HEK293 (cell line): Measurements from ENCODE around the gene ATF6B.

ENCODE experiments used
- CTCF ChIA-PET: fragments of 350-600 bp; formaldehyde crosslinking; extraction: SDS; loops from one replicate; lab custom pipeline; 2021; ENCODE audit warnings: antibody characterized with exemption; lab: Yijun Ruan, JAX
- POLR2A ChIA-PET: fragments of 300-600 bp; formaldehyde crosslinking; extraction: SDS; loops from one replicate; lab custom pipeline; 2020; ENCODE audit warnings: antibody characterized with exemption, inconsistent platforms; lab: Yijun Ruan, JAX
- H3K27ac ChIP-seq: fragments of 200-500 bp; sonication (Bioruptor generic); 2 replicates; pipeline ENCODE4 v1.5.1; 2014; ENCODE audit warnings: low read depth, low read length, control low read depth, inconsistent platforms; ENCODE audit errors: extremely low read depth
- H3K36me3 ChIP-seq, 2 experiments: fragments of 200-500 bp in 1 of 2; sonication (Bioruptor generic) in 1 of 2; 1 replicate in 1 of 2; 2 replicates in 1 of 2; pipeline ENCODE4 v1.5.1; 2014 to 2017; ENCODE audit warnings: inconsistent platforms in 2 of 2, low read length in 2 of 2; ENCODE audit not compliant: control insufficient read depth in 2 of 2, insufficient read depth in 1 of 2
- H3K4me1 ChIP-seq: fragments of 200-500 bp; sonication (Bioruptor generic); 2 replicates; pipeline ENCODE4 v1.5.1; 2014; ENCODE audit warnings: mild to moderate bottlenecking, low read length, inconsistent platforms; ENCODE audit not compliant: control insufficient read depth, insufficient read depth
- H3K4me3 ChIP-seq: 2 replicates; pipeline ENCODE4 v1.5.1; 2011; ENCODE audit warnings: low read depth, mild to moderate bottlenecking, control low read depth, low read length, moderate library complexity
- H3K9me3 ChIP-seq: fragments of 200-500 bp; sonication (Bioruptor generic); 2 replicates; pipeline ENCODE4 v1.5.1; 2014; ENCODE audit warnings: low read depth, low read length, inconsistent platforms; ENCODE audit not compliant: control insufficient read depth, insufficient read depth
- EGR2 ChIP-seq: fragments of 450-650 bp; formaldehyde crosslinking; IDR thresholded peaks from 2 replicates; pipeline ENCODE4 v1.5.1; 2016; ENCODE audit warnings: low read depth, missing biosample characterization, missing genetic modification characterization
- PRDM1 ChIP-seq: fragments of 450-650 bp; formaldehyde crosslinking; IDR thresholded peaks from 2 replicates; pipeline ENCODE4; 2016; ENCODE audit warnings: missing biosample characterization, missing genetic modification characterization
- ZBTB17 ChIP-seq: fragments of 450-650 bp; formaldehyde crosslinking; IDR thresholded peaks from 2 replicates; pipeline ENCODE4 v1.5.1; 2016; ENCODE audit warnings: missing biosample characterization, missing genetic modification characterization
- ZBTB20 ChIP-seq: fragments of 450-650 bp; formaldehyde crosslinking; IDR thresholded peaks from 2 replicates; pipeline ENCODE4 v1.5.1; 2016; ENCODE audit warnings: missing biosample characterization, missing genetic modification characterization
- ZFHX2 ChIP-seq: fragments of 450-650 bp; formaldehyde crosslinking; conservative IDR thresholded peaks from 2 replicates; pipeline ENCODE4 v1.5.1; 2016; ENCODE audit warnings: missing biosample characterization, missing genetic modification characterization
- ZIC2 ChIP-seq: fragments of 450-650 bp; formaldehyde crosslinking; IDR thresholded peaks from 2 replicates; pipeline ENCODE4 v1.5.1; 2016; ENCODE audit warnings: missing biosample characterization, missing genetic modification characterization
- ZNF140 ChIP-seq: fragments of 450-650 bp; formaldehyde crosslinking; IDR thresholded peaks from 2 replicates; pipeline ENCODE4 v1.5.1; 2016; ENCODE audit warnings: missing biosample characterization, missing genetic modification characterization
- ZNF366 ChIP-seq: fragments of 450-650 bp; formaldehyde crosslinking; conservative IDR thresholded peaks from 2 replicates; pipeline ENCODE4 v1.5.1; 2016; ENCODE audit warnings: missing biosample characterization, missing genetic modification characterization
- ZNF610 ChIP-seq: fragments of 450-650 bp; formaldehyde crosslinking; IDR thresholded peaks from 2 replicates; pipeline ENCODE4 v1.5.1; 2016; ENCODE audit warnings: missing biosample characterization, missing genetic modification characterization, borderline replicate concordance
- TF ChIP-seq, protein P1 (sequence below): fragments of 450-650 bp; IDR thresholded peaks from 2 replicates; pipeline ENCODE4 v1.5.1; 2018; ENCODE audit warnings: missing biosample characterization, mild to moderate bottlenecking, missing genetic modification characterization

The ATF6B gene

GRCh38 chr6:32112431-32112980 is 15.5 kb downstream of the ATF6B start:
- TF ChIP-seq PRDM1 (tag by site-specific recombination): 0 out of 2 replicates have a peak, but pooled peaks have one; percentile 6
- 0 out of 2 replicates have a peak, but pooled peaks have one; percentile 6 for TF ChIP-seq ZFHX2 (tag by site-specific recombination)
- TF ChIP-seq EGR2 (tag by site-specific recombination): peak; percentile 44; the same call in 1 of the 2 replicates
- TF ChIP-seq, protein P1, sequence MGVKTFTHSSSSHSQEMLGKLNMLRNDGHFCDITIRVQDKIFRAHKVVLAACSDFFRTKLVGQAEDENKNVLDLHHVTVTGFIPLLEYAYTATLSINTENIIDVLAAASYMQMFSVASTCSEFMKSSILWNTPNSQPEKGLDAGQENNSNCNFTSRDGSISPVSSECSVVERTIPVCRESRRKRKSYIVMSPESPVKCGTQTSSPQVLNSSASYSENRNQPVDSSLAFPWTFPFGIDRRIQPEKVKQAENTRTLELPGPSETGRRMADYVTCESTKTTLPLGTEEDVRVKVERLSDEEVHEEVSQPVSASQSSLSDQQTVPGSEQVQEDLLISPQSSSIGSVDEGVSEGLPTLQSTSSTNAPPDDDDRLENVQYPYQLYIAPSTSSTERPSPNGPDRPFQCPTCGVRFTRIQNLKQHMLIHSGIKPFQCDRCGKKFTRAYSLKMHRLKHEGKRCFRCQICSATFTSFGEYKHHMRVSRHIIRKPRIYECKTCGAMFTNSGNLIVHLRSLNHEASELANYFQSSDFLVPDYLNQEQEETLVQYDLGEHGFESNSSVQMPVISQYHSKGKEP: no peak
- Histone ChIP-seq H3K27ac (no peak overlapping the region), H3K4me3 (no peak overlapping the region), H3K4me1 (peaks cover 9% of the 10 kb centered on the region; the same call in 1 of the 2 replicates), H3K9me3 (no peaks in the 10 kb centered on the region), H3K36me3 (peaks cover 10 to 38% of the 10 kb centered on the region in 2 experiments; a peak in 2 of 3 replicates)
- ChIA-PET POLR2A (no interaction called here), CTCF (no interaction called here)

DNA sequence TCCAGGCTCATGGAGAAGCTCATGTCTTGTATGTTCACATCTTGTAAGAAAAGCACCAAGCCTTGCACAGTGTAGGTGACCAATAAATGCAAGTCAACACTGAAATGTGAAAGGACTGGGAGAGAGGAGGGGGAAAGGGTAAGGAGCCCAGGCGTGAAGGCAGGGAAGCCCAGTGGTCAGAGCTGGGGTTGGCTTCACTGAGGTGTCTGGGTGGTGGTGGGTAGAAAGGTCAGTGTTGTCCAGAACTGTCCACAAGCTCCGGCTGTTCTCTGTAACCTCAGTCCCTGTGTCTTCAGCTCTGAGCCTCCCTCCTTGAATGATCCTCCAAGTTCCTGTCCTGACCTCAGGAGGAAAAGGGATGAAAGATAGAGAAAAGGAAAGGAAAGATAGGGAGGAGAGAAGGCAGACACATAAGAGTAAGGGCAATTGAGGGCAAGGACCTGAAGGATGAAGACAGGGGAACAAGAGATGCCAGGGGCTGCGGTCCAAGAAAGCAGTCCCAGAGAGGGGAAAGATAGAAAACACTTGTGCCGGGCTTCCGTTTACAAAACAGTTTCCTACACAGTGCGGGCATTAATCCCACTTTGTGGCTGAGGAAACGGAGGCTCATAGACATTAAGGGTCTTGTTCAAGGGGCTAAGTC is 16.5 kb downstream of the ATF6B start:
- Histone ChIP-seq H3K4me3 (no peak overlapping the region), H3K27ac (no peak overlapping the region), H3K9me3 (no peaks in the 10 kb centered on the region), H3K36me3 (peaks cover 7 to 28% of the 10 kb centered on the region in 2 experiments; a peak in 2 of 3 replicates), H3K4me1 (peaks cover 9% of the 10 kb centered on the region; the same call in 1 of the 2 replicates)
- TF ChIP-seq ZNF140 (no peak), ZNF366 (tag by site-specific recombination) (0 out of 2 replicates have a peak, but pooled peaks have one; percentile 19)
- ChIA-PET CTCF (interaction anchor here (0.6 to 2.1 kb wide), 6 partner anchors 26 to 58 kb away, joined by 3 to 6 read pairs (median 4); no protein-coding TSS in a partner anchor), POLR2A (interaction anchor here (0.8 to 1.6 kb wide), 6 partner anchors 17 to 139 kb away, joined by 3 to 8 read pairs (median 4); partner anchors contain the start of genes ATF6B, DXO and FKBPL)

DNA sequence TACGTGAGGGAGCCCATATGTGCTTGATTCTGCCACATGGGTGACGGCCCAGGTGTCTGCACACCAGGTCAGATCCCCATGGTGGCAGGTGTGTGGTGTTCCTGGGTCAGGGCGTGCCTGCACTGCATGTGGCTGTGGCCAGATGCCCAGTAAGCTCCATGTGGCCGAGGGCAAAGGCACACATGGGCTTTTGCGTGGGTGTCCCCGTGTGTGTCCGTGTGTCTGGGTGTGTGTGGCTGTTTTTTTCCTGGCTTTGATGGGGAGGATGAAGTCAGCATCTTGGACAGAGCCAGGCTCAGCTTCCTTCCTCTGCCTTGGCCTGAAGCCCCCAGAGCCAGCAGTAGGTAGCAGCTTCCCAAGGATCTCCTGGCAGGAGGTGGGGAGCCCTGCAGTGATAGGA is 17.4 kb downstream of the ATF6B start:
- CTCF ChIA-PET: interaction anchor here (0.6 to 5.9 kb wide), 10 partner anchors 7 to 159 kb away, joined by 3 to 45 read pairs (median 4); no protein-coding TSS in a partner anchor
- H3K9me3 ChIP-seq: no peaks in the 10 kb centered on the region
- H3K36me3 ChIP-seq: peaks cover under 1 to 19% of the 10 kb centered on the region in 2 experiments; a peak in 2 of 3 replicates
- H3K4me3 ChIP-seq: no peak overlapping the region
- POLR2A ChIA-PET: interaction anchor here (0.5 to 1.6 kb wide), 10 partner anchors 17 to 138 kb away, joined by 3 to 8 read pairs (median 4); partner anchors contain the start of genes ATF6B and DXO
- H3K4me1 ChIP-seq: peaks cover 9% of the 10 kb centered on the region; the same call in 1 of the 2 replicates
- peak; percentile 94 for TF ChIP-seq ZIC2 (tag by site-specific recombination)
- TF ChIP-seq EGR2 (tag by site-specific recombination): peak; percentile 52; the same call in 1 of the 2 replicates
- peak; percentile 72 for TF ChIP-seq ZFHX2 (tag by site-specific recombination)
- TF ChIP-seq ZBTB20: no peak
- H3K27ac ChIP-seq: no peak overlapping the region

DNA sequence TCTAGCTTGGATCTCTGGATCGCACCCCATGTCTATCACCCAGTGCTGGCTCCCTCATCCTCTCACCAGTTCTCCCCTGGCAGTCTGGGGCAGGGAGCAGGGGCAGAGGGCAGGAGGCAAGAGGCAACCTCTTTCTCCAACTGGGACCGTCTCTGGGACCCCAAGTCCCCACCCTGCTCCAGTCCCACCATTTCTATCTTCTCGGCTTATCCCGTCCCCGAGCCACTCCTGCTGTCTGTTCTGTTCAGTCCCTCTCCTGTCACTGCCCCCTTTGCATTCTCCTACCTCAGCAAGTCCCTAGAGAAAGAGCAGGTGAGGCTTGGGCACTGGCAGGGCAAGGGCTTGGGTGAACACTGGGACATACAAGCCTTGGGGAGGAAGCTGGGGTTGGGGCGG is 18.3 kb downstream of the ATF6B start:
- Histone ChIP-seq H3K9me3 (no peaks in the 10 kb centered on the region), H3K4me3 (no peak overlapping the region), H3K36me3 (peaks cover 0 to 13% of the 10 kb centered on the region in 2 experiments; a peak in 1 of 3 replicates), H3K4me1 (peaks cover 9% of the 10 kb centered on the region; the same call in 1 of the 2 replicates), H3K27ac (no peak overlapping the region)
- ChIA-PET POLR2A (interaction anchor here (0.6 to 1.6 kb wide), 10 partner anchors 9 to 270 kb away, joined by 3 to 8 read pairs (median 4); partner anchors contain the start of gene DXO), CTCF (interaction anchor here (0.8 to 5.9 kb wide), 5 partner anchors 8 to 158 kb away, joined by 3 to 45 read pairs (median 6); no protein-coding TSS in a partner anchor)
- TF ChIP-seq ZBTB17 (tag by site-specific recombination): 0 out of 2 replicates have a peak, but pooled peaks have one; percentile 25
- TF ChIP-seq ZNF610 (tag by site-specific recombination): no peak
